ENCODE results near the gene KCNH3. TPM values are rescaled to one million over a fixed set of nuclear protein-coding genes. Genes with fewer than 3 reads are reported as not detected.

KCNH3 gene
- total and polyA plus RNA-seq, 2 of the 4 experiments (the other 2 are of a cell fraction) = 0.10 TPM; not detected in 1

GRCh38 chr12:49556391-49557186 lies 17.8 kb downstream of the KCNH3 start:
- no peaks in the 10 kb centered on the region for H3K4me1 ChIP-seq (ENCODE audit: control insufficient read depth, insufficient read depth, low read length)
- no peak overlapping the region for H3K18ac ChIP-seq (ENCODE audit: low read depth, low read length)
- no peak overlapping the region for H3K56ac ChIP-seq (ENCODE audit: extremely low read depth, insufficient read depth, low read length)
- no peak overlapping the region for H4K8ac ChIP-seq (ENCODE audit: low read depth in 2 of 2, low read length in 2 of 2)
- peaks cover 15% of the 10 kb centered on the region for H3K27me3 ChIP-seq (ENCODE audit: control insufficient read depth, insufficient read depth, low read length)
- no peak overlapping the region for H3K27ac ChIP-seq (ENCODE audit: insufficient read depth, low read length)
- no peaks in the 10 kb centered on the region for H4K20me1 ChIP-seq (ENCODE audit: insufficient read depth, low read length)
- no peak overlapping the region for H3K4ac ChIP-seq (ENCODE audit: low read depth, low read length)
- H3K9ac ChIP-seq (ENCODE audit: low read depth, low read length) = no peak overlapping the region
- no peak overlapping the region for H2AFZ ChIP-seq (replicated peaks; ENCODE audit: low read length, poor library complexity)
- no peak overlapping the region for H4K91ac ChIP-seq (ENCODE audit: insufficient read depth, low read depth, low read length)
- no peak overlapping the region for H3K4me3 ChIP-seq (ENCODE audit: insufficient read depth, low read depth, low read length)
- no peaks in the 10 kb centered on the region for H3K79me1 ChIP-seq (ENCODE audit: low read depth in 1 of 2, low read length in 2 of 2)
- CTCF ChIA-PET = no interaction called here
- H3K23ac ChIP-seq (ENCODE audit: low read depth, low read length) = no peak overlapping the region
- no peak for DNase-seq
- 67% methylated on average over 3 of the region's 12 CpGs; no CpG with 5 or more reads in 1 of the 2 experiments for WGBS, 2 experiments (ENCODE audit: extremely low coverage in 2 of 2, insufficient read length in 1 of 2)
- ATAC-seq (ENCODE audit: low read depth) = peak; percentile 35; the same call in 1 of the 2 replicates
- no peak overlapping the region for H2BK20ac ChIP-seq (ENCODE audit: low read depth, low read length)
- no peak overlapping the region for H3K14ac ChIP-seq (replicated peaks; ENCODE audit: low read depth, low read length)
- no peaks in the 10 kb centered on the region for H3K9me1 ChIP-seq (ENCODE audit: insufficient read depth, low read length)
- dilution Hi-C loops (cut with HindIII; ENCODE audit: low sequenced_read_pairs, unreplicated experiment) = no loop called here
- H3K36me3 ChIP-seq (ENCODE audit: control insufficient read depth, insufficient read depth, low read length) = peaks cover 38% of the 10 kb centered on the region
- H4K5ac ChIP-seq (ENCODE audit: low read depth, low read length) = no peak overlapping the region
- no peak overlapping the region for H3K4me2 ChIP-seq (ENCODE audit: low read depth, low read length)
- no peak overlapping the region for H2BK5ac ChIP-seq (ENCODE audit: low read depth, low read length, poor library complexity, severe bottlenecking)
- no TSS peak for BruUV-seq (replicated peaks)
- H3K9me3 ChIP-seq (ENCODE audit: control insufficient read depth, insufficient read depth, low read length) = no peaks in the 10 kb centered on the region
- TF ChIP-seq MAZ (IDR thresholded peaks at IDR 0.05; ENCODE audit: borderline replicate concordance, low read depth, low read length) (no peak), RAD21 (IDR thresholded peaks at IDR 0.05; ENCODE audit: low read length) (no peak), RCOR1 (IDR thresholded peaks at IDR 0.05; ENCODE audit: insufficient replicate concordance, low read length) (no peak)
- H2AK9ac ChIP-seq (replicated peaks; ENCODE audit: low read depth, low read length, poor library complexity) = no peak overlapping the region
- POLR2A ChIA-PET (ENCODE audit: unreplicated experiment) = no interaction called here
- no peak overlapping the region for H2AK5ac ChIP-seq (ENCODE audit: low read depth, low read length)
- intact Hi-C loops (cut with micrococcal nuclease) = no loop called here
- H2BK15ac ChIP-seq (ENCODE audit: low read depth, low read length) = no peak overlapping the region
- in situ Hi-C loops (cut with MboI; ENCODE audit: low sequenced_read_pairs) = no loop called here
- no peak overlapping the region for H2BK120ac ChIP-seq (ENCODE audit: low read depth, low read length)
